Lower leg skin (tissue), 3 donors: ENCODE results near the gene KDSR.

ENCODE experiments used
- CTCF ChIP-seq, 3 donors: fragments of 450-650 bp; IDR thresholded peaks; one replicate each; pipeline ENCODE4 v1.5.1; 2016; ENCODE audit warnings: antibody characterized with exemption in 3 of 3, mild to moderate bottlenecking in 3 of 3, moderate library complexity in 2 of 3
- POLR2A ChIP-seq, 2 donors: fragments of 450-650 bp; IDR thresholded peaks; one replicate each; pipeline ENCODE4 v1.6.1; 2016 to 2017; ENCODE audit warnings: antibody characterized with exemption in 2 of 2, mild to moderate bottlenecking in 1 of 2, moderate library complexity in 1 of 2

- no peak for TF ChIP-seq POLR2A (IDR thresholded peaks at IDR 0.05)
- TF ChIP-seq CTCF (IDR thresholded peaks at IDR 0.05), result no peak
Measured at GRCh38 chr18:63412953-63413352, 45.9 kb upstream of the KDSR start.
